Stimulated activated CD4-positive, alpha-beta T cell treated with anti-CD3 and anti-CD28 coated beads, TNF-alpha, amount 100 ng/mL, for 24 hours (primary cell): Measurements from ENCODE around the gene EFL1.

Experiments used
- DNase-seq, 3 experiments: peaks; one replicate each; pipeline ENCODE4 v3.0.0-alpha.2; 2020; ENCODE audit warnings: low read depth in 3 of 3

The EFL1 gene

DNA sequence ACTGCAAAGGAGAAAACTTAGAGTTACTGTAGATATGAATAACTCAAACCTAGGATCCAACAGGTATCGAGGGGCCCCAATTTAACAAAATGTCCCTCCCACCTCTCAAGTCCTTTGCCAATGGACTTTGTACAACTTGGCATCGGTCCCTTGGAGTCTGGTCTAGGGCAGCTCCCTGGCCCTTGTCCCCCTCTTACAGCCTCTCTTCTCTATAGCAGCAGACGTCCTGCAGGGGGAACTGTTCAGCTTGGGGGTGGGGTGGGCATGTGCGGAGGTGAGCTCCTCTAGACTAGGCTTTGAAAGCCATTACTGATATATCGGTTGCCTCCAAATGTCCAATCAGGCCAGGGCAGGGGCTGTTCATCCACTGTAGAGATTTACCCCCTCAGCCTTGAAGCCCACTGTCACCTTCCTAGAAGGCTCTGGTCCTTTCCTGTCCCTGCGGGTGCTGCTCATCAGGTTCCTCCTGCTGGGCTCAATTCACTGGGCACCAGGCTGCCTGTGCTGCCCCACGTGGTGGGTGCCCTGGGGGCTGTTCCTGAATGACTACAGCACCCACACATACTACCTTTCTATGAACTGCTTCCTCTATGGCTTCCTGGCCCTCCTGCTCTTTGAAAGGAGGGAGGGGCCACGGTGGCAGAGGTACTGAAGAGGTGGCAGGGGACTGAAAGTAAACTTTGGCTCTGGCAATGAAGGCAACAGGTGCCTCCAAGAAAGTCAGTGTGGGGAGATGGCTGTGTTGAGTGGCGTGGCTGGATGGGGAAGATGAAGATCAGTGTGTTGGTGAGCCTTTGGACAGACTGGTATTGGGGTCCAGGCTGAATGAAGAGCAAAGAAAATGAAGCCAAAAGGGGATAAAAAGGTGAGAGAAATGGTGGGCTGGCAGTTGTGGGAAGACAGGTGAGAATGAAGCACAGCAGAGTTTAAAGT, 137.9 kb downstream of the EFL1 start:
- DNase-seq = no peak

DNA sequence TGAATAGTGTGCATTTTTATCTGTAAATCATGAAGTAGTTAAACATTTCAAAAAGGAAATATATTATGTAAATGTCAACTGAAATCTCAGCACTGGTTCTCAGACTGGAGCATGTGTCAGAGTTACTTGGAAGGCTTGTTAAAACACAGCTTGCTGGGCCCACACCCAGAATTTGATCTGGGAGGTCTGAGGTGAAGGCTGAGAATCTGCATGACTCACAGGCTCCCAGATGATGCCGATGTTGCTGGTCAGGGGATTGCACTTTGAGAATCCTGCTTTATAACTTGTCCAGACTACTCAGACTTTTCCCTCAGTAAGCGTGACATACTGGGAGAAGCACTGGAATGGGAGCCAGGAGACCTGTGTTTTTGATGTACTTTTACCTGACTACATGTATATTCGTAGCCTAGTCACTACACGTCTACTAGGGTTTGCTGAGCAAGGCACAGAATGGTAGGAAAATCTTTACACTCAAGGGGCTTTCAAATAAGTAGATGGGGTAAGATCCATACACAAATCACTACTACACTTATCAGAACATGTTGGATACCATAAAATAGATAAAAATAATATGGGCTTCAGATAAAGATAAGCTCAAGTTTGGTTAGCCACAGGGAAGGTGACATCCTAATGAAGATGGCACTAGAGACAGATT, 139.7 kb downstream of the EFL1 start:
- DNase-seq = no peak

DNA sequence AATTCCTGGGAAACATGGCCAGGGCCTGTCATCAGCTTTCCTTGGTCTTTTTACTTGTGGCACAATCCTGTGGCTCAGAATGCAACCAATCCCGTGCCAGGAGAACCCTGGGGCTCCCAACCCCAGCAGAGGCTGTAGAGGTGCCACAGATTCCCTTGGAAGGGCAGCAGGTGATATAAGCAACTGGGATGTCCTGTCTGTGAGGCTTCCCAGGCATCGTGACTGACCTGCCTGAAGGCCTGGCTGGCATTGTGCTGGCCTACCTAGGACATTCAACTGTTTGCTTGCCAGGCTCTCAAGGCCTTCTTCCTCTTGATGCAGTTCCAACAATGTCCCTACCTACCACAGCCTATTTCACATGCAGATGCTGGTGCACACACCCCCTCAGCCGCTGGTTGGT, 144.5 kb downstream of the EFL1 start:
- no peak for DNase-seq

DNA sequence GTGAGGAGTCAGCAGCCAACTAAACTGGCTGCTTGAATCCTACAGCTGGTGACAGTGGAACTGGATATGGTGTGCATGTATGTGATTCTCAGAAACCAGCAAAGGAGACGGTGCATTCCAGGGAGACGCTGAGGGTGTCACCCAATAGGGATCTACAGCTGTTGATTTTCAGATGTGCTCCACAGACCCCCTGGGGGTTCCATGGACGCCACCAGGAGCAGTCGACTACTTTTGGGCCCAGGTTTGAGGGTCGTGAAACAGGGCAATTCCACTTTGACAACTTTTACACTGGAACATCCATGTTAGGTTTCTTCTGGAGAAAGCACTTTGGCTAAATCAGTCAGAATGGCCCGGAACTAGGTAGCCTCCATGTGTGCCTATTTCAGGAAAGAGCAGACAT, 145.2 kb downstream of the EFL1 start:
- no peak for DNase-seq

DNA sequence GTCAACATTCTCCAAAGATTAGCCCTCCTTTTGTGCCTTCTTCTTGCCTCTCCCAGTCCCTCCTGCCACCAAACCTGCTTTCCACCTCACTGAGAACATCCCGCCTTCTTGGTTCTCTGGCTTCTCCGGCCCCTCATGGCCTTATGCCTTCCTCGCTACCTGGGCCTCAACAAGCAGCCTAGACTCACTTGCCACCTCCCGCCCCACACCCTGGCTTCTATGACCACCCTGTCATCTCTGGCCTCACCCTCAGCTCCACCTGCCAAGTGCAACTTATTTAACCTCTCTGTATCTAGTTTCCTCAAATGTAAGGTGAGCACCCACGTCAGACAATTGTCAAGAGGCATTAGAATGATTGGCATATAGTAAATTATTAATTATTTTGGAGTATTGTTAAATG, 147.9 kb downstream of the EFL1 start:
- DNase-seq = no peak

DNA sequence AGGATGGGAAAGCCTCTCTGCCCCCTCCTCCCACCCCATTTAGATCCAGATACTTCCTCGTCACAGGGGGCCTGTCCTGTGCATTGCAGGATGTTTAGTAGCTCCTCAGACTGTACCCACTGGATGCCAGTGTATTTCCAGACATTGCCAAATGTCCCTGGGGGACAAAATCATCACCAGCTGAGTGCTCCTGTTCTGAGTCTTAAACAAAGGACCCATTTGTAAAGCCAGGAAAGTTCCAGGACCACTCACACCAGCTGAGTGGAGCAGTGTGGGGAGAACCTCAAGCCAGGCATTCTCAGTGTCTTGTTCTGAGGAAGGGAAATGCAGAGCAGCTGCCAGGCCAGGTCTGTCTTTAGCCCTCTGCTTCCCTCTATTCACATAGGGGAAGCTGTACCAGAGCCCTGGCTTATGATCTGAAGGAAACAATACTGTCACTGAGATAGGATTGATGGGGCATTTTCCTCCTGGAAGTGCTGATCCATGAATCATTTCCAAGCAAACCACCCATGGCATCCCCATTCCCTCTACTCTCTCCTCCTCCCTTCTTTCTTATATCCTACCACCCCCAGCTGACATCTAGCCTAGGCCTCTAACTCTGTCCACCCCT, 149.3 kb downstream of the EFL1 start:
- DNase-seq = no peak

DNA sequence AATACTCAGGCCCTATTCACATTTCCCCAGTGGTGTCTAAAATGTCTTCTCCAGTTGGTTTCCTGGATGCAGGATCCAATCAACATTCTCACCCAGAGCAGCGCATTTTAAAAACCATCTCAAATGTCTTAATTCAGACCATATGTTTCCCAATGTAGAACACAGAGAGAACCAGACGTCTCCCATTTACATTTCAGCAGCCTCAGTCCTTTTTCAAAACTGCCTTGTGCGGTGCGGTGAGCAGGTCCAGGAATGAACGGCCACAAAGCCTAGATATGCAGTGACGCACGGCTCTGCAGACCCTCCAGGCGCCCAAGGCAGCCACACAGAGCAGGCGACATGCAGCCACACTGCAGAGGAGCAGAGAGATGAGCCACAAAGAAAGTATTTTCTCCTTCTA, 150.6 kb downstream of the EFL1 start:
- DNase-seq = no peak

DNA sequence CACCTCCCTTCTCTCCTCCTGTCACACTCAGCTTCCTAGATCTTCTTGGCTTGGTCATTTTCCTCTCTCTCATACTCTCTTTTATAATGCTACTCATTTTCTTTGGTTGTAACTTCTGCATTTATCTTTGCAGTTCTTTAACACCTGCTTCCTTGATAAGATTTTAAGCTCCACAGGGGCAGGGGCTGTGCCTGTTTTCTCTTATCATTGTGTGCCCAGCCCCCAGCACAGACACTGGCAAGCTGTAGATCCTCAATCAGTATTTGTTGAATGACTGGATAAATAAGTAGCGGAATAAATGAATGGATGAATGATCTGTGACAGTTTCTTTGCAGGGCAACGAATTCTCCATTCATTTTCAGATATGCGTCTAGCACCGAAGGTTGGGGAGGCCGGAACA, 152.4 kb downstream of the EFL1 start:
- no peak for DNase-seq

DNA sequence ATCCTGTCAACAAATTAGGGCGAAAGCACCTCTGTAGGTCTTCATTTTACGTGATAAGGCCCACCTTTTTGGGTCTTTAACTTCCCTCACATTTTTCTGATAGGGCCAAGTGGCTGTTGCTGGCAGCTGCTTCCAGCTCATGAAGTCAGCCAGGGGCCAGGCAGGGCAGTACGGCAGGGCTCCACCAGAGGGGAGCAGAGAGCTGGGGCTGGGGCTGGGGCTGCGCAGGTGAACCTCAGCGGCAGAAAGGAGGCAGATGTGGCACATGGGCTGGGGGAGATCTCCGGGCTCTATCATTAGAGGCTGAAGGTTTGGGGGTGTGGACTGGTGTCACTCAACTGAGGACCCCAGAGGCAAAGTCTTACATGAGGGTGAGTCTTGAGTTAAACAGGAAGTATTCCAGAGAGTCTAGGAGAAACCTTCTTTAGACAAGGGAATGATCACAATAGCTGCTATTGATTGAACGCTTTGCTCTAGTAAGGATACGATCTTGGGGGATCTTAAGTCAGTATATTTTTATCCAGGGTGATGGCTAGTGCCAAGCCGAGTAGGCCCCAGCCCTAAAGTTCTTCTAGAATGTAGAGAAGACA, 153.9 kb downstream of the EFL1 start:
- DNase-seq = peak; percentile 27 to 72 (median 38)

DNA sequence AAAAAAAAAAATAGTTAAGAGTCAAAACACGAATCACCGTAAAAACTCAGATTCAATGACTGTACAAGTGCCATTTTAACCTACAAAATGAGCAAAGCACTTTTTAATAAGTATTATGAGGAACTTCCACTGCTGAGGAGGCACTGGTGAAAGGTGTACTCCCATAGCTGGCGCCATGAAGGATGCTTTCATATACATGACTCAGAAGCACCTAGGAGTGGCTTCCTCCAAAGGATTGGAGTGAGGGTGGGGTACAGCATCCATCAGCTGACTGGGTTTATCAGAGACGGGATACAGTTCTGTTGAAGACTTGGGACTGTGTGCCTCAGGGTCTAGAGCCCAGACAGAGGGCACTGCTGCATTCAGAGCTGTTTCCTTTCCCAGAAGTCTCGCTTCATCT, 155.9 kb downstream of the EFL1 start:
- no peak for DNase-seq

DNA sequence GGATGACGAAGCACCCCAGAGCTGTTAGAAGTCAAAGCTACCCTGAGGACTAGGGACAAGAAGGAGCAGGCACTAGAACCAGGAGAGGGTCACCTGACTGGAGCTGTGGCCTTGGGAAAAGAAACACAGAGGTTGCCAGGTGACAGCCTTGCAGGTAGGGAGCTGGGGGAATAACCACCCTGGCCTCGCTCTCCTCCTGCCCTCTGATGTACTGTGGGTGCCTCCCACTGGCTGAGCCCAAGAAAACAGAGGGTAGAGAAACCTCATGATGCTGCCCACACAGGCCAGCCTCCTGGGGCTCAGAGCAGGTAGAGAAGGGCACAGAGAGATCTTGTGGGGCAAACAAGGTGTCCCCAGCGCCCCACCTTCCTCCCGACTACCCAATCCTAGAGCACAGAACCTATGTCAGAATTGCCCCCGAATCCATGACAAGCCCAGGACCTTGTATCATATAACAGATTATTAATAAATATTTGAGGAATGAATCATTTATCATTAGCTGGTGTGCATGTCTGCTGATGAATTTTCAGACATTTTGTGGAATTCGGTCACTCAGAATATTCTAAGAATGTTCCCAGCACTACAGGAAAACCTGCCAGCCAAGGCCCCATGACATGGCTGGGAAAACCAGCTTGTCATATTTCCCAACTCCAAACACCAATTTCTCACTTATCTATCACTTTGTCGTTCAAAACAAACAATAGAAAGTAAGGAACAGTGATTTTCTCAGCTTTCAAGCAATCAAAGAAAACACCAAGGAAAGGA, 156.9 kb downstream of the EFL1 start:
- no peak for DNase-seq

DNA sequence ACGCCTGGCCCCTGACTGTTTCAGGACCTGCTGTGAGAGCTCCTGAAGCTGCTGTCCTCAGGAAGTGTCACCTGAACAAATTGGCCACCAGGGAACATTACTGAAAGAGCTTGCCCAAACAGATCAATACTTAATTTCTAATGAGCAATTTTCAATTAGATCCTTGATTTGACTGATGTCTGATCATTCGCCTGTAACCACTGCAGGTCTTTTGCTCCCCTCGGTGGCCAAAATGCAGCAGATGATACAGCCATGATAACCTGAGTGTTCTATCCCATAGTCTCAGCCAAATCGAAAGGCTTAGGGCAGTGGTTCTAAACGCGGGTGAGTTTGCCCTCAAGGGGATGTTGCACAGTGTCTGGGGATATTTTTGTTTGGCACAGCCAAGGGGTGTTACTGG, 159.1 kb downstream of the EFL1 start:
- DNase-seq = no peak

DNA sequence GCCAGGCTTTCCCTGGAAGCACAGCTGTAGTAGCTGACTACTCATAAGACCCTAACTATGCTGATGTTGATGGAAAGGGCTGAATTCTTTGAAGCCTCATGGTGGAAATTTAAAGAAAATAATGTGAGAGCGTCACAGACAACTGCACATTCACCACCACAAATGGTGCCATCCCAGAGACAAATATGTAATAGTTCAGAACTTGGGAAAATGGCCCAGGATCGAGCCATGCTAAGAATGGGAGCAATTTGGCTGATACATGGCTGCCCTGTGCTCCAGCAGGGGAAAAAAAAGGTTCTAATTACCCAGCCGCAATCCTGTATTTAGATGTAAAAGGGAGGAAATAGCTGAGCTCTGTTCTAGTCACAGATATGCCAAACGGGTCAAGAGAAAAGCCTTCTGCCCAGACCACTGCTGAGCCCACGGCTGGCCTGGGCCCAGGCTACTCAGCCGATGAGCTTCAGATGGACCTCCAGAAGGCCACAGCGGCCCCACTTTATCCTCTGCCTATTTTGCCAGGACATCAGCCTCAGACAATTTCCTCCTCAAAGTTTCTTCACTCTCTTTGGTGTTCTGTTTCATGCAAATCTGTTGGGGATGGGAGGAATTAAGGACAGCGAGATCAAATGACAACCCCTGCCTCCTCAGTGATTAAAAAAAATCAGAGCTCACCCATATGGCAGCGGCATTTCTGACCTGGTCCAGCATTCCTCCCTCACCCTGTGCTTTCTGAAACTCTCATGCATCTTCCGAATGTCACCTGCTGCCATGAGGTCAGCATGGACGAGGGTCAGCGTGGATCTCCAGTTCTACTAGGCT, 162.2 kb downstream of the EFL1 start:
- DNase-seq = no peak

DNA sequence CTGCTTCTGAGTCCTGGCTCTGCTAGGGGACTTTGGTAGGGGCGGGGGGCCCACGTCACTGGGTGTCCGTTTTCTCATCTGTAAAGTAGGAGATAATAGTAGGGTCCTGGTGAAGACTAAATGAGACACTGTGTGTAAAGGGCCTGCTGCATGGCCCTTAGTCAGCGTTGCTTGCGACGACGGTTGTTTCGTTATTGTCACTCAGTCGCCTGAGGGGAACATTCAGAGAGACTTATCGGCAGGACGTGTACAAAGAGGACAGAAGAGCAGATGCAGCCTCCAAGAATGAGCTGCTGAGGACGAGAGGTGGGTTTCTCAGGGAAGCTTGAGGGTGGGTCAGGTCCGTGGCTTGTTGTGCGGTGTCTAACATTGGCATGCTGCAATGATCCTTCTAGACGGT, 163.9 kb downstream of the EFL1 start:
- DNase-seq = no peak

DNA sequence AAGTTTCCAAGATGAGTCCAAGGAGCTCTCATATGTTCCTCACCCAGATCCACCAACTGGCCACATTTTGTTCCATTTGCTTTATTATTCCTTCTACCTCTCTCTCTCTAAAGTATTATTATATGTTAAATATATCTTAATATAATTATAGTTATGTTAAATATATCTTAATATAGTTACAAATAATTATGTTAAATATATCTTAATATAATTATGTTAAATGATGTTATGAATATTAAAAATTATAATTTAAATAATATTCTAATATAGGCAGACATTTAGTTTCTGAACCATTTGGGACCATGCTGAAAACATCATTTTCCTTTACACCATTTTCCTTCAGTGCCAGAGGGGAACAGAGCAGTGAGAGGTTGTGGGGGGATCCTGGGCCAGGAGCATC, 166.7 kb downstream of the EFL1 start:
- no peak for DNase-seq

DNA sequence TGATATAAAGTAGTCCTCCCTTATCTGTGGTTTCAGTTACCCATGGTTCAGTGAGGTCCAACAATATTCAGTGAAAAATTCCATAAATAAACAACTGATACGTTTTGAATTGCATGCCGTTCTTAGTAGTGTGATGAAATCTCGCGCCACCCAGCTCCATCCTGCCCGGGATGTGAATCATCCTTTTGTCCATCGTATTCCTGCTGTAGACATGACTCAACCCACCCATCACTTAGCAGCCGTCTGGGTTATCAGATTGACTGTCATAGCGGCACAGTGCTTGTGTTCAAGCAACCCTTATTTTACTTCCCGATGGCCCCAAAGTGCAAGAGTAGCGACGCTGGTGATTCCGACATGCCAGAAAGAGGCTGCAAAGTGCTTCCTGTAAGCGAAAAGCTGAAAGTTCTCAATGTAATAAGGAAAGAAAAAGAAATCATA, 168.7 kb downstream of the EFL1 start:
- no peak for DNase-seq

DNA sequence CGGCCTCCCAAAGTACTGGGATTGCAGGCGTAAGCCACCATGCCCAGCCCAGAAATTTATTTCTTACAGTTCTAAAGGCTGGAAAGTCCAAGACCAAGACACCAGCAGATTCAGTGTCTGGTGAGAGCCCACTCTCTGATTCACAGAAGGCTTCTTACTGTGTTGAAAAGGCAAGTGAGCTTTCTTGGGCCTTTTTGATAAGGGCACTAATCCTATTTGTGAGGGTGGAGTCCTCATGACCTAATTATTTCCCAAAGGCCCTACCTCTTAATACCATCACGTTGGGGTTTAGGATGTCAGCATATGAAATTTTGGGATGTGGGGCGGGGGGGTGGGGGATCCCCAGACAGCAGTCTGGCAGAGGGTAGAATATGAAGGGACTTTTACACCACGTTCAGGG, 169.2 kb downstream of the EFL1 start:
- DNase-seq = no peak

DNA sequence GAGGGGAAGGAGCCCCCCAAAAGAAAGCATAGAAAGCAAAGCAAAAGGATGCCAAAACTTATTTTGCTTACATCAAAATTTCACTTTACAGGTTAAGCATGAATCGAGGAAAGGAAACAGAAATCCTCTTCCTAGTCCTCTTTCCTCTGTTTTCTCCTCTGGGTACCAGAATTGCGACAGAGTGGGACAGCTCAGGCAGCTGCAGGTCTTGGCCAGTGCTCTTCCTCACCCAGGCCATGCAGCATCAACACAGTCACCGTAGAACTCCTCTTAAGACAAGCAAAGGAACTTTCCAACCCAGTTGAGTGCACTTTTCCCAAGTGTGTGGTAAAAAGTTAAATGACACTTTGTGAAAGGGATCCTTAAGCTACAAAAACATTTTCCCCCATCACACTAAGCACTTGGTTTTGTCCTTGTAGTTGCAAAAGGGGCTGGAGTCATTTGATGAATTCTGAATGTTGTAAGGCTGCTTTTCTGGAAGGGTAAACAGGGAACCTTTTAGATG, 170.8 kb downstream of the EFL1 start:
- DNase-seq = no peak

DNA sequence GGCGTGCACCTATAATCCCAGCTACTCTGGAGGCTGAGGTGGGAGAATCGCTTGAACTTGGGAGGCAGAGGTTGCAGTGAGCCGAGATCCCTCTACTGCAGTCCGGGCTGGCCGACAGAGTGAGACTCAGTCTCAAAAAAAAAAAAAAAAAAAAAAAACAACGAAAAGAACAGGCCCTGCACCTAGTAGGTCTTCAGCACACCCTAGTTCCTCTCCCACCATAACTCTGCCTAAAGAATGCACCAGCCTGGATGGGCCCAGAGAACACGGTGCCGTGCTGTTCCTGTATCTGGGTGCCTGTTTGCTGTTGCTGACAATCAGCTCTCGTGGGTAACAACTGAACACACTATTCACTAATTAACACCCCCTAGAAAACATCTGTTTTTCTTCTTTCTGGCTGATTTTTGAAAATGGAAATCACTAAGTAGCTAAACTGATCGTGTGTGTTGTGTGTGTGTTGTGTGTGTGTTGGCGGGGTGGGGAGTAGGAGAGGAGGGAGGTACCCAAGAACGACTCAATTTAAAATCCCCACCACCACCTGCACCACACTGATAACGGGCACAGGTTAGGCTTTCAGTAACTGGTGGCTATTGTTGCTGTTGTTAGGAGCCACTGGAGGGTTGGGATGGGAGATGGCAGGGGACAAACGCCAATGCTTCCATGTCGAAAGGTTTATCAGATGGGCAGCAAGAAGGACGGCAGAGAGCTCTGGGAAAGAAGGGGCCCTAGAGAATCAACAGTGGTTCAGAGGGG, 176.1 kb downstream of the EFL1 start:
- DNase-seq = no peak
